HG03139 (cell line): ENCODE data around the gene INTS7.

Experiments used
- ATAC-seq: cut with Tn5 transposase; IDR thresholded peaks from one replicate; pipeline ENCODE4 v1.9.1; 2021; ENCODE audit not compliant: unreplicated experiment

INTS7 gene

DNA sequence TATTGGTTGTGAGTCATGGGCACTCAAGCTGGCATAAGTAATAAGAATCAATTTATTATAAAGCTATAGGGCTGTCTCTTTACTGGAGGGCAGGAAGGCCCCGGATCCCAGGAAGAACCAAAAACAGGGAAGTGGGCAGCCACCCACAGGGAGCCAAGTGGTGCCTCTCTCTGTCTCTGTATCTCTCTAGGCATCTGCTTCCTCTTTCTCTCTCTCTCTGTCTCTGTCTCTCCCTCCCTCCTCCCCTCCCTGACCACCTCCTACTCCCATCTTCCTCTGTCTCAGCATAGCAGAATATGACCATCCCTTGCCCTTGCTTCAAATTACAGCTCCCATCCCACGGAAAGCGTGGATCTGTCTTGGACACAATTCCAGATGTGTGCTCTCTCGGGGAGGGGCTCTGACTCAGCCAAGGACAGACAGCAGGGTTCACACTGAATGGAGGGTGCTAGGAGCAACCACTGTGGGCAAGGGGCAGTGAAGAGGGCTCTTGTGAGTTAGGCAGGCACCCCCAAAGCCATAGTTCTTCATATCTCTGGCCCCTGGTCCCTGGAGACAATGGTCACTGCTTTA is 124.4 kb downstream of the INTS7 start:
- ATAC-seq = no peak

DNA sequence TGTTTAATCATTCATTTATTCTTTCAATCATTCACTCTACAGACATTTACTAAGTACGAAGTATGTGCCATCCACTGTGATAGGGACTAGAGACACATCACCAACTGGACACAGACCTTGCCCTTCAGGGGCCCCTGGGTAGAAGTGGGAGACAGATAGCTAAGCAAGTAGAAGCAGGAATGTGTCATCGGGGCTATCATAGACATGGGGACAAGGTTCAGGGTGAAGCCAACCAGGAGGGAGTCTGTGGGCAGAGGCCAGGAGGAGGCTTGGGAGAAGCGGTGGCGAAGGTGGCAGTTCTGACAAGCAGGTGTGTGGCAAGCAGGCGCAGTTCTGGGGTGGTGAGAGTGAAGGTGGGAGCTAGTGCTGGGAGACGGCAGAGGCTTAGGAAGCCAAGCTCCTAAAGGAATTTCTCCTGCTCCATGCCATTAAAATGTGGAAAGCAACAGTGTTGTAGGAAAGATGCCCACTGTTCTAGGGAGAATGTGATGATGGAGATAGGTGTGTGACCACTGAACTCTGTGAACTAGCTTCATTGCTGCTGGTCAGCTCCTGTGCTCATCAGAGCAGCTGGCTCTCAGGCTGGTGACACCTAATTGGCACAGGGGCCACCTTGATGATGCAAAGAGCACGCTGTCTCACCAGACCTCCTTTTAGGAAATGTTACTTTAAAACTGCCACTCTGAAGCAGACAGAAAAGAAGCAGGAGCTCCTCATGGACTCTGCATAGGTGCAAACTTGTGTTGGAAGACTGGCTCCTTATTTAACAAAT is 125.1 kb downstream of the INTS7 start:
- no peak for ATAC-seq

DNA sequence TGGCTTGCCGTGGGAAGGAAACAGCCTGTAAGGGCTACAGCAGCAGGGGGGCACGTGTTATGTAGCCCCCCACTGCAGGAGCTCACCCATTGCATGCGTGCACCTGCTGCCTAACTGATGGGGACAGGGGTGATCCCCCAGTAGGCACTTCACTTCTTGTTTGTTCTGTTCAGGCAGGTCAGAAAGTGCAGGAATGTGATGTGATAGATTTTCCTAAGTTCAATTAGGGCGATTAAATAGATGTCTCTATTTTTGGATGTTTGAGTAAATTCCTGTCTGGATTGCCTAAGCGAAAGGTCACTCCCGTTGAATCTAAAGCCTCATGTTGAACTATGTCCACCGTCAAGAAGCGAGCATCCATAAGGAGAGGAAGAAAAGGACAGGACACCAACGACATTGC is 126.0 kb downstream of the INTS7 start:
- ATAC-seq = no peak

DNA sequence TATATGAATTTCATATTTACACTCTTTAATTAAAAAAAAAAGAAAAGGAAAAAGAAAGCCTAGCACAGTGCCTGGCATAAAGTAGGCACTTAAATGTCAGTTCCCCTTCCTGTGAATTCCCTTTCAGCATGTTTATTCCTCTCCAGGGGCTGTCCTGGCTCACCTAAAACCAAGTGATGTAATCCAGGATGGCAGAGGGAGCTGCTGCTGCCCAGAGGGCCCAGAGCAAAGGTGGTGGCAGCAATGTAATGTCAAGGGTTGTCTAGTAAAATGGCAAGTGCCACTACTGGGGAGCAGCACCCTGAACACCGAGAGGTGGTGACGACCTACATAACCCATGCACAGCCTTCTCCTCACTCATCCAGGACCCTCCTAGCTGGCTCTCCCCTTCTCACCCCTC is 126.4 kb downstream of the INTS7 start:
- ATAC-seq = no peak

DNA sequence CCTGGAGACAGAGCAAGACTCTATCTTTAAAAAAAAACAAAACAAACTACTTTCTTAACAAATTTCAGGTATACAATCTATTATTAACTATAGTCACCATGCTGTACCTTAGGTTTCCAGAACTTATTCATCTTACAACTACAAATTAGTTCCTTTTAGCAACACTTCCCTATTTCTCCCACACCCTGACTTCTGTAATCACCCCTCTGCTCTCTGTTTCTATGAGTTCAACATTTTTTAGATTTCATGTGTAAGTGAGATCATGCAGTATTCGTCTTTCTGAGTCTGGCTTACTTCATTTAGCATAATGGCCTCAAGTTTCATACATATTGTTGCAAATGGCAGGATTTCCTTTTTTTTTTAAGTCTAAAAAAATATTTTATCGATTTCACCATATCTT is 126.9 kb downstream of the INTS7 start:
- ATAC-seq = no peak

DNA sequence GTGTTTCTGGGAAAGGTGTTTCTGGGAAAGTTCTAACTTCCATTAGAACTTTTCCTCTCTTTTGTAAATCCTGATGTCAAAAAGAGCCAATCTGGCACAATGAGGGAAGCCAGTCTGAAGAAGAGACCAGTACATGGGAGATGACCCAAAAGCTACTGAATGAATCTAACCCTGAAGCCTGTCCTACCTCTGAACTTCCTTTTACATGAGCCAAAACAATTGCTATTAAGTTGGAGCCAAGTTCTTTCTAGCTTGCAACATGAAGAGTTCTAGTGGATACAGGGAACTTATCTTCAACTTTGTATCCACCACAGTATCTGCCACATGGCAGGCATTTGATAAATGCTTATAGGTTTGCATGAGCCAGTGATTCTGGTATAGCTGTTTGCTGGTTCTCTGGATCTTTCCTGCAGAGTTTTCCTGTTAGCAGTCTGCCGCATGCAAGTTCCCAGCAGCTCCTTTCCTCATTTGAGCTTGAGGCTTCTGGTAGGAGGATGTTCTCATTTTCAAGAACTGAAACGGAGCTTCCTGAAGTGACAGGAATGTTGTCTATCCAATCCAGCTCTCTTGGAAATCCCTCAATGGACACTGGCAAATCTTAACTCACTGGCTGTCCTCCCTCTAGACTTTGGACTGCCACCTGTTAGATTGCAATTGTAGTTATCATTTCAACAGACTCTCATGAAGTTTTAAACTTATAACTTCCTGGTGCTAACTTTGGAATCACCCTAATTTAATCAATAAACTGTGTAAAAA is 131.7 kb downstream of the INTS7 start:
- no peak for ATAC-seq

DNA sequence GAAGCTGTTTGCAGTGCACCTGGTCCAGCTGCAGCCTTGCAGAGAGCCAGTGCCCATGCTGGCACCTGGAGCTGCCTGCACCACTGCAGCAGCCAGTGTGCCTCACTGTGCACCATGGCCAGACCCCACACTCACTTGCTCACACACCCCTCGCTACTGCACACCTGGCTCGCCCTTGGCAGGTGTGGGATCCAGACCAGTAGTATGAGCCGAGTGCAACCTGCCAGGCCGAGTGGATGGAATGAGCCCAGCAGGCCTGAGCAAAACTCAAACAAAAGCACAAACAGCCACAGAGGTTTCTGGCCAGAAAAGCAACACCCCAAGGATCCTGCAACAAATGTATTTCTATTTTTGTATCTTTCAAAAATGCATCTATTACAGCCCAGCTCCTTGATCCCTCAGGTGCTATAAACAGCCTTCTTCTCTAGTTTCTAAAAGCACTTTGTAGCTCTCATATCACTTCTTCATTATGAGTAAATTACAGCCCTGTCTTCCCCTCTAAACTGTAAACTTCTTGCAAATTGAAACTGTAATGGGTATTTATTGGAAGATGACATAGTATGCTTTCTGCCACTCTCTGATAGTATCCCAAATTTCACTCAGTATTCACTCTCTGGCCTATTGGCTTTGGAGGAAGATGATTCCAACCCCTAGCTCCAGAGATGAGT is 132.6 kb downstream of the INTS7 start:
- no peak for ATAC-seq

DNA sequence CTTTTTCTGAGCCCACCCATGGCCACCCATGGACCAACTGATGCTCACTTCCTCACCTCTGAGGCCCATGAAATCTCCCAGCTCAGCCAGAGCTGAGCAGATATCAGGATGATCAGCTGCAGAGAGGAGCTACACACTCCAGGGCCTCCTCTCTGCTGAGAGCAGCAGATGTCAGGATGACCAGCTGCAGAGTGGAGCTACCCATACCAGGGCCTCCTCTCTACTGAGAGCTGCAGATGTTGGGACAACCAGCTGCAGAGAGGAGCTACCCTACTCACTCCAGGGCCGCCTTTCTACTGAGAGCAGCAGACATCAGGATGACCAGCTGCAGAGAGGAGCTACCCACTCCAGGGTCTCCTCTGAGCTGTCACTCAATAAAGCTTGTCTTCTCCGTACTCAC is 133.4 kb downstream of the INTS7 start:
- ATAC-seq = no peak

DNA sequence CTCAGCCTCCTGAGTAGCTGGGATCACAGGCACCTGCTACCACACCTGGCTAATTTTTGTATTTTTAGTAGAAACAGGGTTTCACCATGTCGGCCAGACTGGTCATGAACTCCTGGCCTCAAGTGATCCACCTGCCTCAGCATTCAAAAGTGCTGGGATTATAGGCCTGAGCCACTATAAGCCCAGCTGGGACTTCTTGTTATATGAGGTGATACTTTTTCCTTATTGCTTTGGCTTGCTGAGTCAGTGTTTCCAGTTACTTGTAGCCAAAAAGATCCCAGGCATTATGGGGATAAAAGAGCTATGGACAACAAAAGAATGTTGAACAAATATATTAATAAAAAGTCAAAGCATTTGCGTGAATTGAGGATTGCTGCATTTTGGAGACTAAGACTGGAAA is 134.9 kb downstream of the INTS7 start:
- no peak for ATAC-seq

DNA sequence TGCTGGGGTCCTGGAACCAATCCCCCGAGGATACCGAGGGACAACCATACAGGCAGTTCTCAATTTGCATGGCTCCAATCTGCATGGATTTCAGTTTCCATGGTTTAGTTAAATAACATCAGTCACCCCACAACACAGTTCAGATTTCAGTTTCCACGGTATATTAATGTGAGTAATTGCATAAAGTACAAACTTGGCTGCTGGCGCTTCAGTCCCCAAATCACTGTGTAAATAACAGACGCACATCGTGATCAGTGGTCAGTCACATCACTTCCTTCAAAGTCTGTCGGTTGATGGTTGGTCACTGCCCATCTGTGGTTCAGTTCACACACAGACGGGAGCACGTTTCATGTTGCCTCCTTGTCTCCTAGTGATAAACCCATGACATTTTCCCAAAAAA is 138.4 kb downstream of the INTS7 start:
- ATAC-seq = no peak

DNA sequence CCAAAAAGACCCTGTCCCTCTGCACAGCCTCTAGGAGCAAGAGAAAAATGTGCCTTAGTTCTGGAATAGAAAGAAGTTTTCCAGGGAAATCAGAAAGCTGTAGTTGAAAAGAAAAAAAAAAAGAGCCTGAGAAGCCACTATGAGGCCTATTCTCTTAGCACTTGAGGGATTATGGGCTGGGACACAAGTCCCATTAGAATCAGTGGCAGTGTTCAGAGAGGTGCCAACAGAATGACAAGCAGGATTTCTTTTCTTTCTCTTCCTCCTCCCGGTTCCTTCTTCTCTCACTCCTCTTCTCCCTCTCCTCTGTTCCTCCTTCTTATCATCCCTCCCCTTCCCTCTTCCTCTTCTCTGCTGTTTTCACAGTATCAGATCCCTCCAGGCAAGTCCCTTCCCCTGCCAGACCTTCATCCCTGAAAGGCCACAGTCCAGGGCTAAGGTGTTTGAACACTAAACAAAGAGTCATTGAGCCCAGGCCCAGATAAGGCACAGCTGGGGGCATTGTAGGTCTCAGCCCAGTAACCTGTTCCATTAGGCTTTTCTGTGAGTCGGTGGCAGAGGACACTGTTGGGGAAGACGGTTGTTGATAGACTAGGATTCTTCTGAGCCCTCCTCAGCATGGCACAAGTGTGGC is 140.1 kb downstream of the INTS7 start:
- no peak for ATAC-seq

DNA sequence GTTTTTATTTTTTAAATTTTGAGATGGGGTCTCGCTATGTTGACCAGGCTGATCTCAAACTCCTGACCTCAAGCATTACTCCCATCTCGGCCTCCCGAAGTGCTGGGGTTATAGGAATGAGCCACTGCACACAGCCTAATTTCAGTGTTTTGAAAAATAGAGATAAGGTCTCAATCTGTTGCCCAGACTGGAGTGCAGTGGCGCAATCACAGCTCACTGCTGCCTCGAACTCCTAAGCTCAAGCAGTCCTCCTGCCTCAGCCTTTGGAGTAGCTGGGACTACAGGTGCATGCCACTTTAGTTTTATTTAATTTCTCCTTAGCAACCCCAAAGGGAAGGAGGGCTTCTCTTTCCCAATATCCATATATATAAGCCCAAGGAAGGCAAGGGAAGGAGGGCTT is 141.0 kb downstream of the INTS7 start:
- ATAC-seq = no peak

DNA sequence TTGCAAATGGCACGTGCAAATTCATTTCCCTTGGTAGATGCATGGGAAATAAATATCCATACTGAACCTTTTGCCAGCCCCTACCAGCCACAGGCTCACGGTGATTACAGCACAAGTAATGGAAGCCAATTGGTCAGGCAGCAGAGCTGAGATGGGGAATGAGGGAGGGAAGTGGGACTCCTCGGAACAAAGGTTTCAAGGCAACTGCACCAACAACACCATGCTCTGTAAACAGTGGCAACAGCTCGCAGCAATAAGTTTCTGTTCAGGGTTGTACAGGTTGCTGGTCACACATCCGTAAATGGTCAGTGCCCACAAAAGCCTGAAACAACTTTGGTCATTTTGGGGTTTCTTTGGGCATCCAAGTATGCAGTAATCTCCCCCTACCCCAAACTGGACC is 142.1 kb downstream of the INTS7 start:
- ATAC-seq = no peak

DNA sequence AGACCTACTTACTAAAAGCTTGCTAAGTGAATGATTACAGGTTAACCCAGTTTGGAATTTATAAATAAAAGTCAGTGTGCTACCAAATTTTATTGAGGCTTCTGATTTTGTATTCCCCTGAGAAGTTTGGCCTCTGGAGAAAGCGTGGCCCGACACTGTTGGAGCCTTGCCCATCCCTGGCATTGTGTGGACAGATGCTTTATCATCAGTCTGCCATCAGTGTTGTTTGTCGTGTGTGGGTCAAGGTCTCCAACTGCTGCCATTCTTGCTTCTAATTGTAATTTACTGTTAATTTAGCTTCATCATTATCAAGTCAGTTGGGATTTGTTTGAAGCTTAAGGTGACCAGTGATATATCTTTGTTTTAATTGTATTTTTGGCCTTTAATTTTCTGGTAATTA is 142.8 kb downstream of the INTS7 start:
- ATAC-seq = no peak

DNA sequence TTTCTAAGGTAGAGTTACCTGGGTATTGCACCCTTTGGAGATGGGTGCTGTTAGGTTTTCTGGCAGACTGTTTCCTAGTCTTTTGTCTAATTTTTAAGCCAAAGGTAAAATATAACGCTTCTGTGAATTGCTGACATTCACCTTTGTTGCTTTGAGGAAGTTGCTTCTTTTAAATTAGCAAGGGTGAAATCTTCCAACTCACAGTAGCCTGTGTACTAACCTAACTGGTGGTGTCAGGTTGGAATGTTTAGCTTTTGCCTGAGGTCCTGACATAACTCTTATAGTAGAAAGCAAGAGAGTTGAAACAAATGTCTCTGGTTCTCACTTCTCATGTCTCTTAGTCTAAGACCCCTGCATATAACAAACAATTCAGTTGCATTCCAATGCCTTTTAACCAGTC is 143.6 kb downstream of the INTS7 start:
- ATAC-seq = no peak
